Retinal pigment epithelial cell (primary cell): ENCODE measurements around the gene PPARG.

Experiments used
- DNase-seq: peaks from one replicate; pipeline ENCODE4 v3.0.0-alpha.2; 2010; ENCODE audit warnings: low read depth
- H3K4me3 ChIP-seq: 2 replicates; pipeline ENCODE4 v1.5.1; 2011; ENCODE audit warnings: mild to moderate bottlenecking, low read length, control low read depth, moderate library complexity
- TF ChIP-seq, protein P1 (sequence below): conservative IDR thresholded peaks from 2 replicates; pipeline ENCODE4 v1.5.1; 2011; ENCODE audit warnings: low read depth, low read length, control low read depth, inconsistent platforms

The PPARG gene

DNA sequence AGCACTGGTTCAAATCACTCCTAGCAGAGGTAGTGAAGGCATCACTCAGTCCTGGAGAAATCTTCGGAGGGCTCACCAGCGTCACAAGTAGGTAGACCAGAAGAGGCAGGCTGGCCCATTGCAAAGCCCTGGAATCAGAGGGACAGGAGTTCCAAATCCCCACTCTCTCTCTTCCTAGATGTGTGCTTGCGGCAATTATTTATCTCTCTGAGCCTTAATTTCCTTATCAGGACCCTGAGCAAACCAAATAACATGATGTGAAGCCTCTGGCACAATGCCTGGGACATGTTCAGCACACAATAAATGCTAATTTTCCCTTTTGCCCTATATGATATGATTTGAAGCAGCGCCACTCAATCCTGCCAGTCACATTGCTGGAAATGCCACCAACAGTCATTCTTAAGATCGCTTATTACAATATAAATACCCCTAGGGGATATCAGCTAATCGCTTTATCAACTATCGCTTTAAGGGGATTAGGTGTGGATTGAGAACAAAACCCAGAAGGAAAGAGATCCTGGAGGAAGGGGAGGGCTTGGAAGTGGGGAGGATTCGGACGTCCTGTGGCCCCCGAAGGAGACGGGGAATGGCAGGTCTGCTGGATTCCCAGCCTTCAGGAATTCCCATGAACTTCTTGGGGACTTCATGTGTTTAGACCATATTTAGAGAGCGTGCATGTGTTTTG lies 135.9 kb downstream of the PPARG start:
- no peak overlapping the region for H3K4me3 ChIP-seq
- TF ChIP-seq, protein P1, sequence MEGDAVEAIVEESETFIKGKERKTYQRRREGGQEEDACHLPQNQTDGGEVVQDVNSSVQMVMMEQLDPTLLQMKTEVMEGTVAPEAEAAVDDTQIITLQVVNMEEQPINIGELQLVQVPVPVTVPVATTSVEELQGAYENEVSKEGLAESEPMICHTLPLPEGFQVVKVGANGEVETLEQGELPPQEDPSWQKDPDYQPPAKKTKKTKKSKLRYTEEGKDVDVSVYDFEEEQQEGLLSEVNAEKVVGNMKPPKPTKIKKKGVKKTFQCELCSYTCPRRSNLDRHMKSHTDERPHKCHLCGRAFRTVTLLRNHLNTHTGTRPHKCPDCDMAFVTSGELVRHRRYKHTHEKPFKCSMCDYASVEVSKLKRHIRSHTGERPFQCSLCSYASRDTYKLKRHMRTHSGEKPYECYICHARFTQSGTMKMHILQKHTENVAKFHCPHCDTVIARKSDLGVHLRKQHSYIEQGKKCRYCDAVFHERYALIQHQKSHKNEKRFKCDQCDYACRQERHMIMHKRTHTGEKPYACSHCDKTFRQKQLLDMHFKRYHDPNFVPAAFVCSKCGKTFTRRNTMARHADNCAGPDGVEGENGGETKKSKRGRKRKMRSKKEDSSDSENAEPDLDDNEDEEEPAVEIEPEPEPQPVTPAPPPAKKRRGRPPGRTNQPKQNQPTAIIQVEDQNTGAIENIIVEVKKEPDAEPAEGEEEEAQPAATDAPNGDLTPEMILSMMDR: no peak
- DNase-seq: no peak

DNA sequence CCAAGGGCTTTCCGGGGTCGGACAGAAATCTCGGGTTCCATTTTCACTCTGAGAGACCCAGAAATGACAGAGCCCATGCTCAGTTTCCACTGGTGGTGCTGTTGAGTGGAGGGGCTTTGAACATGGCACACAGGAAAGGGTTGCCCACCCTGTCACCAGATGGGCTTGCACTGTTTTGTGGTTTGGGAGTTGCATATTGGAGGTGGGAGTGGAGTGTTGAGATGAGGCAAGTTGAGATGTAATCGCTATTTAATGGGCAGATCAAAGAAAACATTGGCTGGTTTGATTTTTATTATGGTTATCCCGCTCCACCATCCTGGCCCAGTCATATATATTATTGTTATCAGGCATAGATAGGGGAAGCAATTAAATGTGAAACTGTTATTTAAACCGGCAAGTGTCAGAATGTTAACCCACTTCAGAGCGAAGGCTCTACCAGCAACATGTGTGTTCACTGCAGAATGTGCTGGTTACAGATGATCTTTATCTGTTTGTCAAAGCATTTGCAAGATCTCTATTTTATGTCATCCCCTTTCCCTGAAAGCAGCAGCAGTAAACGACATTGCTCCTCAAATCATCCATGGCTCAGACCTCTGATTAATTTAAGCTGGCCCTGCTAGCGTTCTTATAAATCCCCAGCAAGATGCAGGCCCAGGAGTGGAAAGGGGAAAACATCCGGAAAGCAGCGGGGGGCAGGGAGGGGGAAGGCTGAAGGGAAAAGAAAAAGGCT lies 137.1 kb downstream of the PPARG start:
- no peak overlapping the region for H3K4me3 ChIP-seq
- DNase-seq: no peak
- TF ChIP-seq, protein P1: no peak

DNA sequence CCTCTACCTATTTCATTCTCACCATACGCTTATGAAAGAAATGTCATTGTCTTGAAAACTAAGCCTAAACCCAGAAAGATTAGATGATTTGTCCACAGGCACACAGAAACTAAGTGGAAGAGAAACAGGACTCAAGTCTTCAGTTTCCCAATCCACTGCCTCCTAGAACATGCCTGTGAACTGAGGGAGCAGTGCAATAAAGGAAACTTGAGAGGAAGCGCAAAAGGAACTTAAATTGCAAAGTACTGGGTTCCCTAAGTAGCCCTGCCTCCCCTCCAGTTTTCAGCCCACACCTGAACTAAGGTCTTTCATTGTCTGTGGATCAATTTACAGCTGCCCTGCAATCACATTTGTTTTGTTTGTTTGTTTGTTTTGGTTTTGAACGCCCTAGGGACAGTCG lies 138.7 kb downstream of the PPARG start:
- TF ChIP-seq, protein P1: no peak
- no peak overlapping the region for H3K4me3 ChIP-seq
- DNase-seq: no peak

DNA sequence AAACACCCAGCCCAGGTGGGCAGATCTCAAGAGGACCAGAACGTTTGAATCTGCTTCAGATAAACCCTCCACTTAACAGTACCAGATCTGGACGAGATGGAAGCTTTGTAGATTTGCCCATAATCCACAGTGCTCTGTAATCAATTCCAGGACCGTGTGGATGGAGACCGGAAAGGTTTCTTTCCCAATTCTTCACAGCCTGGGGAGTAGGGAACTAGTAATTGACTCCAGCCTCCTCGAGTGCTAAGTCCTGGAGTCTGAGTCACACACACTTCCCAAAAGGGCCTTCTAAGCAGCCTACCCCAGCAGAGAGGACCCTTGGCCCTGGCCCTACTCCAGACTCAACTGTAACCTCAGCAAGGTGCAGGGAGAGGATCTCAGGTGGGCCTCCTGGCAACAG lies 139.3 kb downstream of the PPARG start:
- no peak overlapping the region for H3K4me3 ChIP-seq
- TF ChIP-seq, protein P1: no peak
- no peak for DNase-seq

DNA sequence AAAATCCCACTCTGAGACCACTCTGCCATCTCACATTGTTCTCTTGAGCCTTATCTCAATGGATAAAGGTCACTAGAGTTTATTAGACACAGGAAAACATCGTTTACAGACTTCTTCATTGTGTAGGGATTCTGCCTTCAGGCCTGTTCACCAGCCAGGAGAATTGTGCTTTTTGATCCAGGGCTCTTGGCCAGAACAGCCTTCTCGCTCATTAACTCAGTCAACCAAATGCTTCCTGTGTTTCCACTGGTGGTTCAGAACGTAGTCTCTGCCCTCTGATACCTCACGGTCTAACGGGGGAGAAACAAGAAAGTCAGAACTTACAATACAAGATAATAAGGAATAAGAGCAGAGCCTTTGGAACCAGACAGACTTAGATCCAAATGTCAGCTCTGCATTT lies 141.2 kb downstream of the PPARG start:
- DNase-seq: no peak
- TF ChIP-seq, protein P1: no peak
- no peak overlapping the region for H3K4me3 ChIP-seq

DNA sequence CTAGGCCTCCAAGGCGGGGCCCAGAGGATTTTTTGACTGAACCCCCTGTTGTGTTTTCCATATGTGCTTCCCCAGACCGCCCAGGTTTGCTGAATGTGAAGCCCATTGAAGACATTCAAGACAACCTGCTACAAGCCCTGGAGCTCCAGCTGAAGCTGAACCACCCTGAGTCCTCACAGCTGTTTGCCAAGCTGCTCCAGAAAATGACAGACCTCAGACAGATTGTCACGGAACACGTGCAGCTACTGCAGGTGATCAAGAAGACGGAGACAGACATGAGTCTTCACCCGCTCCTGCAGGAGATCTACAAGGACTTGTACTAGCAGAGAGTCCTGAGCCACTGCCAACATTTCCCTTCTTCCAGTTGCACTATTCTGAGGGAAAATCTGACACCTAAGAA lies 145.0 kb downstream of the PPARG start:
- no peak for DNase-seq
- TF ChIP-seq, protein P1: no peak
- H3K4me3 ChIP-seq: no peak overlapping the region
